Activated CD8-positive, alpha-beta memory T cell treated with anti-CD3 and anti-CD28 coated beads for 48 hours (primary cell): ENCODE results near the gene CEP68.
"Not testable (repeated sequence)": the region's sequence is repeated elsewhere in the genome, so short reads cannot be mapped to it uniquely, and the experiment has no call there.

Experiments used
- DNase-seq, 3 experiments: peaks; one replicate each; pipeline ENCODE4 v3.0.0-alpha.2; 2020; ENCODE audit warnings: low read depth in 2 of 3, low spot score in 2 of 3

Gene CEP68

DNA sequence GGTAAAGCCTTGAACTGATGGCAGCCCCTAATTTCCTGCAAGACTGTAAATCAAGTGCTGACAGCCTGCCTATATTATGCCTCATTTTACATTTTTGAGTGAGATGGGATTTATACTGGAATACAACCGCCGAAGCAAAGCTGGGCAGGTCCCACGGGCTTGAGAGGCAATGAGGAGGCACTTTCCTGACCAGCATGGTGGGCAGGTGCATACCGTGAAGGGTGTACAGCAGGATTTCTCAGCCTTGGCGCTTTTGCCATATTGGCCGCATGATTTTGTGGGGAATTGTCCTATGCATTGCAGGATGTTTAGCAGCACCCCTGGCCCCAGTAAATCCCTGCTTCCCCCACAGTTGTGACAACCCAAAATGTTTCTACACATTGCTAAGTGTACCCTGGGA lies 22.8 kb downstream of the CEP68 start:
- no peak for DNase-seq

- DNase-seq = no peak
These were observed 25.0 kb downstream of the CEP68 start for GRCh38 chr2:65081232-65081685.

- DNase-seq = no peak
These were observed 28.9 kb downstream of the CEP68 start for GRCh38 chr2:65085148-65085547.

- DNase-seq = no peak
These were observed 36.6 kb downstream of the CEP68 start for GRCh38 chr2:65092791-65093190.

- DNase-seq = no peak
These were observed 37.0 kb downstream of the CEP68 start for GRCh38 chr2:65093211-65093610.

- DNase-seq = no peak
These were observed 40.7 kb downstream of the CEP68 start for GRCh38 chr2:65096948-65097347.

- no peak for DNase-seq
These were observed 41.6 kb downstream of the CEP68 start for GRCh38 chr2:65097844-65098243.

- DNase-seq = no peak
These were observed 42.5 kb downstream of the CEP68 start for GRCh38 chr2:65098741-65099140.

DNA sequence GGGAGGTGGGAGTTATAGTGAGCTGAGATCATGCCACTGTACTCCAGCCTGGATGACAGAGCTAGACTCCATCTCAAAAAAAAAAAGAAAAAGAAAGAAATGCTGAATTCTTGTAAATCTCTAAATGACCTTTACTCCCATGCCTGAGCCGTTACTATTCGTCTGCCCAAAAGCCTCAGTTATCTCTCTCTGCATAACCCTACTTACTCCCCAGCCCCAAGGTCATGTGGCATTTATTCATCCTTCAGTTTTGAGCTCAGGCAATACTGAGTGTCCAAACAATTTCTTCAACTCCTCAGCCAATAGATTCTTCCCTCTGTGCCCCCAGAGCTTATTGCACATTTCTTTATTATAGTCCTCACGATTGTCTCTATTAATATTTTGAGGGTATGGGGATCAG lies 44.9 kb downstream of the CEP68 start:
- DNase-seq = no peak

DNA sequence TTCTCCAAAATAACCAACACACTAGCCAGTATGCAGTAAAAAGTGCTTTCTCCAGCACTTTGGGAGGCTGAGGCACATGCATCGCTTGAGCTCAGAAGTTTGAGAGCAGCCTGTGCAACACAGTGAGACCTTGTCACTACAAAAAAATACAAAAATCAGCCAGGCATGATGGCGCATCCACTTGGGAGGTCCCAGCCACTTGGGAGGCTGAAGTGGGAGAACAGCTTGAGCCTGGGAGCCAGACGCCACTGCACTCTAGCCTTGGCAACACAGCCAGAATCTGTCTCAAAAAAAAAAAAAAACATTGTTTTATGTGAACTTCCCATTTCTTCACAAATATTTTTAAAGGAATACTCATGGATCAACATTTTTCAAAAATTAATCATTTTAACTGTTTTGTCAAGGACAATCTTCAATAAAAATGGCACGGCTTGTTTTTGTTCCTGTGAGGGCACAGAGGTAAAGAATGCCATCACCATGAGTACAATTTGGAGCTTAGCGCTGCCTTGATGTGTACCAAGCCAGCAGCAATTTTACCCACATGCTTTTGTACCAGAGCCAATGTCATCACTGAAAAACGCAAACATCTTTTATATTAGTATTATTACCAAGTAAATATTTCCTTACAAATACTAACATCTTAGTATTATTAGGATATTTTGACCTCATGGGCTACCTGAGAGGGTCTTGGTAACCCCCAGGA lies 46.9 kb downstream of the CEP68 start:
- DNase-seq = no peak

- no peak for DNase-seq
These were observed 51.3 kb downstream of the CEP68 start for GRCh38 chr2:65107530-65107929.

DNA sequence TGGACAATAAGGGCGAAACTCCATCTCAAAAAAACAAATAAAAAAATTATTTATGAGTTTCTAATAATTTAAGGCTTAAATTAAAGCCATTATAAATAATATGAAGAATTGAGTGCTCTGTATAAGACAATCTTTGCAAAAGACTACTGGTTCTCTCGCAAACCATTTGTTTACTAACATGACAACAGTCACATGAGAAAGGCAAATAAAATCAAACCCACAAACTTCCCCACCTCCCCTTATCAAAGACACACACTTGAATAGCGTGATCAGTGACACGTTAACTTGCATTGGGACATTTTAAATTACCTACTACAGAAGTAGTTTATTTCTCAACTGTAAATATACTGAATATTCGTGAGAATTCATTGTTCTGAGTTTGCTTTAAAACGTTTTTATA lies 52.6 kb downstream of the CEP68 start:
- DNase-seq = no peak

GRCh38 chr2:65112633-65113032 lies 56.4 kb downstream of the CEP68 start:
- DNase-seq = no peak

- DNase-seq = no peak
These were observed 57.0 kb downstream of the CEP68 start for GRCh38 chr2:65113229-65113628.

- no peak for DNase-seq
These were observed 57.6 kb downstream of the CEP68 start for GRCh38 chr2:65113816-65114215.

GRCh38 chr2:65114921-65115320 lies 58.7 kb downstream of the CEP68 start:
- no peak for DNase-seq

DNA sequence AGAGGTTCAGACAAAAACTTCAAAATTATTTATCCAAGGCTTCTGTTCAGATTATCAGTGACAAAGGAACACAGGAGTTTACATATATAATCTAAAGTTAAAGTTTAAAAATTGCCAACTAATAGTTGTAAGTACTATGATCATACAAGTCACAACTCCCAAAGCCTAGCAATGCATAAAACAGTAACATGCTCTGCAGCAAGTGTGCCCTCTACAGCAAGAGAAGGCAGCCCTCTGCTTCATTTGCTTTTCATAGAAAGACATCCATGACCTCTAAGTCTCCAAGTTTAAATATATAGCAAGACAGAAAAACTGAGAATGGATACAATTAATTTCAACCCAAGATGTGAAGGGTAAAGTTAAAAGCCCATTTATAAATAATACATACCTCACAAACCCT lies 60.4 kb downstream of the CEP68 start:
- DNase-seq = no peak

GRCh38 chr2:65120990-65121693 lies 64.9 kb downstream of the CEP68 start:
- no peak for DNase-seq

- DNase-seq = no peak
These were observed 66.1 kb downstream of the CEP68 start for GRCh38 chr2:65122313-65122712.

GRCh38 chr2:65125457-65125856 lies 69.2 kb downstream of the CEP68 start:
- DNase-seq = not testable (repeated sequence)

GRCh38 chr2:65128297-65129190 lies 72.3 kb downstream of the CEP68 start:
- DNase-seq = no peak
